ENCODE data around the gene CCNL2.

CCNL2 gene

DNA sequence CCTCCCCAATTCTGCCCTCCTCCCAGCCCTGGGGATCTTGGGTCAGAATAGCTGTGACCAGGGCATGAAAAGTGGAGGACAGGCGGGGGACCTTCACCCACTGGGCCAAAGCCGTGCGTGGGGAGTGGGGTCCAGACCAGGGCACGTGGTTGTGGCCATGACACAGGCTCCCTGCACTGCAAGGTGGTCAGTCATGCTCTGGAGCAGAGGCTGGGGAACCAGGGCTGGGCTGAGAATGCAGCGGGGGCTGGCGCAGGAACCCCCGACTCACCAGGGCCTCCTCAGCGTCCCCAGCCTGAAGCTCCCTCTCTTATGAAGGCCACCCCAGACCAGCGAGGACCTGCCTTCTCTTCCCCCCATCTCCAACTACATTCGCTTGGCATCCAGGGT, 52.6 kb downstream of the CCNL2 start:
- no peak overlapping the region for H3K4me3 ChIP-seq (ENCODE audit: control insufficient read depth, low read depth, low read length)

GRCh38 chr1:1345860-1346500, 53.2 kb downstream of the CCNL2 start:
- no peak for DNase-seq (ENCODE audit: low read depth)
- H3K4me3 ChIP-seq (ENCODE audit: control insufficient read depth, low read depth, low read length) = no peak overlapping the region; the same call in 1 of the 2 replicates
- no peak for TF ChIP-seq CTCF (IDR thresholded peaks at IDR 0.05; ENCODE audit: control insufficient read depth, insufficient read depth, low read depth, low read length, missing control alignments)

More for the DNA sequence above, 52.6 kb downstream of the CCNL2 start:
- TF ChIP-seq CTCF (IDR thresholded peaks at IDR 0.05; ENCODE audit: control insufficient read depth, insufficient read depth, low read depth, low read length, missing control alignments) = no peak
- no peak for DNase-seq (ENCODE audit: low read depth)

DNA sequence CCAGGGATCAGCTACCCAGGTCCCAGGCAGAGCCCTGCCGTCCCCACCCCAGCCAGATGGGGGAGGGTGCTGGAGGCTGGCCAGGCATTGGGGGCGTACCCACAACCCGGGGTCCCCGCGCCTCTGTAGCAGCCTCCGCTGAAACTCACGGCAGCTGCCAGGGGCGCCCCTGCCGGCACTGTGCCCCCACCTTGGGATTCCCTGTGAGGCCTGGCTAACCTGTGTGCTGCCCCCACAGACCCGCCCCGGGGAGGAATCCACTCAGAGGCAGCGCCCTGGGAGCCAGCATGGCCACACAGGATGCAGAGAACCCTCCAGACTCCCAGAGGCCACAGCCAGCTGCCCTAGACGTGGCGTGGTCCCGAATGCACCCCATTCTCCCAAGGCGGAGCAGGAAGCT, 53.8 kb downstream of the CCNL2 start:
- H3K4me3 ChIP-seq (ENCODE audit: control insufficient read depth, low read depth, low read length) = no peak overlapping the region; the same call in 1 of the 2 replicates
- TF ChIP-seq CTCF (IDR thresholded peaks at IDR 0.05; ENCODE audit: control insufficient read depth, insufficient read depth, low read depth, low read length, missing control alignments) = no peak
- DNase-seq (ENCODE audit: low read depth) = no peak

DNA sequence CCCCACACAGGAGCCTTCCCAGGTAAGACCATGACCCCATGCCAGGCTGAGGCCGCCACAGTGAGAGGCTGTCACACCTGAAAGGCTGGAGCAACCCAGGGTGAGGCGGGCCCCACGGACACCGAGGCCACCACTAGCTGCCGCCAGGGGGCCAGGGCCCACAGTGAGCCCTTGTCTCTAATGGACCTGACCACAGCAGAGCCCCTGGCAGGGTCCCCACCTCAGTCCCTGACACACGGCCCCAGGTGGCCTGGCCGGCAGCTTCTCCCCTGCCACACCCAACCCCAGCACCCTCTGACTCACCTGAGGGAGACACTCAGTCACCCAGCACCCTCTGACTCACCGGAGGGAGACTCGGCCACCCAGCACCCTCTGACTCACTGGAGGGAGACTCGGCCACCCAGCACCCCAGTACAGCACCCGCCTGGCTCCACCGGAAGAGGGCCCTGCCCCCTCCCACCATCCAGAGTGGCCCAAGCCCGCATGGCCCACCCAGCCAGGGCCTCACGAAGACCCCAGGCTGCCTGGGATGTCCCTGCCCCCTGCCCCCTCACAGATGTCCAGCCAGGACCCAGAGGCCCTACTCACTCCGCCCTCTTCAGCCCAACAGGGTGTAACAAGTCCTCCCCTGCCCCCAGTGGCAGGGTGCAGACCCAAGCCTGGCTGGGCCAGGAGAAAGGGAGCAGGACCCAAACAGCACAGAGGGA, 54.3 kb downstream of the CCNL2 start:
- no peak for DNase-seq (ENCODE audit: low read depth)
- H3K4me3 ChIP-seq (ENCODE audit: control insufficient read depth, low read depth, low read length) = no peak overlapping the region; the same call in none of the 2 replicates
- TF ChIP-seq CTCF (IDR thresholded peaks at IDR 0.05; ENCODE audit: control insufficient read depth, insufficient read depth, low read depth, low read length, missing control alignments) = peak; percentile 52

DNA sequence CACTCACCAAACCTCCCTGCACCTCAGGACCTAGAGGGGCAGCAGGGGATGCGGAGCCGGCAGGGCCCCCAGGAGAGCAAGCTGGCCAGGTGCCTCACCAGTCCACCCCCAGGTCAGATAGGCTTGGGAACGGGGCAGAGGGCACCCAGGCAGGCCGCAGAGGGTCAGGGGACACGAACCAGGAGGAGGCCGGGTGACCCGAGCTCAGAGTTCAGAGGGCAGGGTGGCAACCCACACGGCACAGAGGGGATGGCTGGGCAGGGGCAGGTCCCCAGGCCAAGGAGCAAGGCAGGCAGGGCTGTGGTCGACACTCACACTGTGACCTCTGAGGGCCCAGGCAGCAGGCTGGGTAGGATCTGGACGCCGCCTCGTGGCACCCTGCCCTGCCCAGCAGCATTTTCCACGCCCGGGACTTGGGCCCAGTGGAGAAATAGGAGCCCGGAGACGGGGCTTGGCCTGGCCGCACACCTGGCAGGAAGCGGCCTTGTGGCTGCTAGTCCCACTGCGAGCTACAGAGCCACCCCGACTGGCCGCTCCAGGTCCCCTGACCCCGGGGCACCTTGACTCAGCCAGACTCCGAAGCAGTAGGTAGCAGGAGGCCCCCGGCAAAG, 55.2 kb downstream of the CCNL2 start:
- TF ChIP-seq CTCF (IDR thresholded peaks at IDR 0.05; ENCODE audit: control insufficient read depth, insufficient read depth, low read depth, low read length, missing control alignments) = no peak
- DNase-seq (ENCODE audit: low read depth) = no peak
- H3K4me3 ChIP-seq (ENCODE audit: control insufficient read depth, low read depth, low read length) = no peak overlapping the region

GRCh38 chr1:1342584-1343115, 56.5 kb downstream of the CCNL2 start:
- no peak overlapping the region for H3K4me3 ChIP-seq (ENCODE audit: control insufficient read depth, low read depth, low read length)
- DNase-seq (ENCODE audit: low read depth) = no peak
- TF ChIP-seq CTCF (IDR thresholded peaks at IDR 0.05; ENCODE audit: control insufficient read depth, insufficient read depth, low read depth, low read length, missing control alignments) = no peak

Data from AG09309 (cell line).